Raji (cell line): ENCODE results near the gene B3GNT2.

ENCODE experiments used
- POLR2A ChIP-seq: IDR thresholded peaks from 2 replicates; pipeline ENCODE4 v1.6.1; 2011; ENCODE audit warnings: low read depth, low read length, control low read depth; ENCODE audit not compliant: insufficient read depth

B3GNT2 gene

GRCh38 chr2:62236499-62236898 lies 40.6 kb downstream of the B3GNT2 start:
- no peak for TF ChIP-seq POLR2A

GRCh38 chr2:62238236-62238635 lies 42.3 kb downstream of the B3GNT2 start:
- TF ChIP-seq POLR2A, result no peak

GRCh38 chr2:62240546-62240945 lies 44.6 kb downstream of the B3GNT2 start:
- no peak for TF ChIP-seq POLR2A

- no peak for TF ChIP-seq POLR2A
These were observed 48.1 kb downstream of the B3GNT2 start for GRCh38 chr2:62243983-62244382.

- TF ChIP-seq POLR2A, result no peak
These were observed 52.3 kb downstream of the B3GNT2 start for GRCh38 chr2:62248226-62248625.

GRCh38 chr2:62250239-62250638 lies 54.3 kb downstream of the B3GNT2 start:
- no peak for TF ChIP-seq POLR2A

GRCh38 chr2:62254424-62255266 lies 58.7 kb downstream of the B3GNT2 start:
- no peak for TF ChIP-seq POLR2A

- TF ChIP-seq POLR2A, result no peak
These were observed 61.6 kb downstream of the B3GNT2 start for GRCh38 chr2:62257466-62257865.

GRCh38 chr2:62263076-62263715 lies 67.3 kb downstream of the B3GNT2 start:
- no peak for TF ChIP-seq POLR2A

- no peak for TF ChIP-seq POLR2A
These were observed 68.3 kb downstream of the B3GNT2 start for GRCh38 chr2:62264186-62264585.

- no peak for TF ChIP-seq POLR2A
These were observed 69.2 kb downstream of the B3GNT2 start for GRCh38 chr2:62265106-62265505.

GRCh38 chr2:62266433-62267038 lies 70.6 kb downstream of the B3GNT2 start:
- TF ChIP-seq POLR2A, result no peak

GRCh38 chr2:62267696-62268095 lies 71.8 kb downstream of the B3GNT2 start:
- TF ChIP-seq POLR2A, result no peak

- no peak for TF ChIP-seq POLR2A
These were observed 74.8 kb downstream of the B3GNT2 start for GRCh38 chr2:62270728-62271127.
